GM18498 (cell line): ENCODE data around the gene NBL1.
"Not testable (repeated sequence)": the region's sequence is repeated elsewhere in the genome, so short reads cannot be mapped to it uniquely, and the experiment has no call there.

Experiments
- ATAC-seq: cut with Tn5 transposase; IDR thresholded peaks from one replicate; pipeline ENCODE4 v1.9.1; 2021; ENCODE audit warnings: mild to moderate bottlenecking, moderate library complexity; ENCODE audit not compliant: unreplicated experiment

The NBL1 gene

DNA sequence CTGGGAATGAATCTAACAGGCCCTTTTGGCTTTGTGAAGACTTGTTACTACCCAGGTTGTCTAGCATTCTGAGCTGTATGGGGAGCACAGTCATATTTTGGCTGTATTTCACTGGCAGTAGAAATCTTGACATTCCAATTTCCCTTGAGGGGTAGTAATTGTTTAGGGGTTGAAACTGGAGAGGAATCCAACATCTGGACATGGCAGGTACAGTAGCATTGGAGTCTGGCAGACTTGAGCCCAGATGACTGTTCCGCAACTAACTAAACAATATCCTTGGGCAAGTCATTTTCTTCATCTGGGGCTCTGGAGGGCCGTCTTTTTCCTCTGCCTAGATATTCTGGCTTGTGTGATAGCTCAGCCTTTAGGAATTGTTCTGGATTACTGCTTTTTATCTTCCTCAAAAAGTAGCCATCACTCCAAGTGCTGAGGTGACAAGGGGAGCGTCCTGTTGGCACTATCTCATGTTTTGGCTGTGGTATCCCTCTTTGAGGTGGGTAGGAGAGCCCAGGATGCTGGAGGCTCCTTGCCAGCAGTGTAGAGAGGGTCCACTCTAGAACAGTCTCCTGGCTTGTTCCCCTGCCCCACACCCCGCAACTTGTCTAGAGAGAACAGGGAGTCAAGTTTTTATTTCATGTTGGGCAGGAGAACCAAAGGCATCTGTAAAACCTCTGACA is 22.7 kb upstream of the NBL1 start:
- ATAC-seq, result no peak

DNA sequence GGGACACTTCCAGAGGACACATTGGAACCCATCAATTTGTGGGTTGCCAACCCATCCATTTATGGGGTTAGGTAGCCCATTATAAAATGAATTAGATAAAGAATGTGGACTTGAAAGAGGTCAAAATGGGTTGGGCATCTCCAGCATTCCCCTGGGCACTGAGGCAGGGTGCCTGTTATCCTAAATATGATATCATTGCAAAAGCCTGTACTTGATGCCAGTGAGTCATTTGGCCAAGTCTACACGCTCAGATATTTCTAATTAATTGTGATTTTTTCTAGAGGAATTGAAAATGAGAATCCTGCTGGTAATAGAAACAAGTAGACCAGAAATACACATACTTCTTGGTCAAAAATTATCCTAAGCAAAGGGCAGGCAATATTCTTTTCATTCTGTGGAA is 21.9 kb upstream of the NBL1 start:
- ATAC-seq, result no peak

DNA sequence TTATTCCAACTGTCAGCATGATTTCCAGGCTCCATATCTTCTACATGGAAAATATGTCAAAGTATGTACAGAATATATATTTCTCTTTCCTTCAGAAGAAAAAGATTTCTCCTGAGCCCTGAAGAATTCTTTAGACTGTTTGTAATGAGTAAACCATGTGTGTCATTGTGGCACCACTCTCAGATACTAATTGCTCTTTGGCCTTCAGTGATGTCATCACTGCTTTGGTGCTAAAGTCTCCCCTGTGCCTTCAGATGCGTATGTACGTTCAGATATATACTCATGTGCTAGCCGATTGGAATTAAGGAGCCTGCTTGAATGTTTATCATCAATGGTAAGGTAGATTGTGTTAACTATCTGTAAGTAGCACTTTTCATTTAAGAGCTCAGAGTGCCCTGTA is 20.6 kb upstream of the NBL1 start:
- ATAC-seq, result no peak

DNA sequence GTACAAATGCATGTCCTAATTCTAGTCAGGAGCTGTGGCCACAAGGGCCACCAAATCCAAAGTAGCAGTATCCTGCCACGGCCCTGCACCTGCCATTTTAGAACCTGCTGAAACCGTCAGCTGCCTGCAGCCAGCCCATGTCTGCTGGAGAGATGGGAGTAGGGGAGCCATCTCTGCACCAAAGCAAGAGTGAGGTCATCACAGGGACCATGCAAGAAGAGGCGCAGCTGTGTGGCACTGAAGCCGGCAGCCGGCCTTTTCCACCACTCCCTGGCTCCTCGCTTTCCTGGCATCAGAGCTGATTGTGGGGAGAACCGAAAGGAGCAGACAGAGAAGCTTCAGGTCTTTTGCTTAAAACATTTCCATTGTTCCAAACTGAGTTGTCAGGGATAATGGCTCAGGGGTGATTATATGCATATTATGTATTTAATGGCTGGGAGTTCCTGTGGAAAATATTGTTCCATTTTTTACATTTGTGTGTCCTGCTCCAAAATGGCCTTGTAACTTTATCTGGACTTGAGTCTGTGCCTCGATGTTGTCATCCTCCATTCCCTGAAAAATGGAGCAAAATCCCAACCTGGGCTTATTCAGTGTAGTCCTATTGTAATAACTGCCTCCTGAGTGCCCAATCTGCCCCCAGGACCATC is 18.7 kb upstream of the NBL1 start:
- no peak for ATAC-seq

DNA sequence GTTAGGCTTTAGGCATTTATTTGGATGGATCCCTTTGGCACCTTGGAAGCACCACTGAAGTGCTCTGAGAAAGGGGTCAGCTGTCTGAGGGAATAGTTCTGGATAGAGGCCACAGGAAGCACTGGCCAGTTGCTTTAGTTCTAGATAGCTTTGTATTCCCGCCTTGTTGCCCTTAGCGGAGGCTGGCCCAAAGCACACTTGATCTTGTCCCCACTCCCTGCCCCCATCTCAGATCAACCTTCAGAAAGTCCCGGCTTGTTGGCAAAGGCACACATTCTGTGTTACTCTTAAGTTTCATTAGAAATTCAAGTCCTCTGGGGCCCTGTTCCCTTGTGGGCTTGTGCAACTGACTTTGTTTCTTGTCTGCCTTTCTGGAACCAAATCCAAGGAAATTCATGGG is 15.2 kb upstream of the NBL1 start:
- no peak for ATAC-seq

DNA sequence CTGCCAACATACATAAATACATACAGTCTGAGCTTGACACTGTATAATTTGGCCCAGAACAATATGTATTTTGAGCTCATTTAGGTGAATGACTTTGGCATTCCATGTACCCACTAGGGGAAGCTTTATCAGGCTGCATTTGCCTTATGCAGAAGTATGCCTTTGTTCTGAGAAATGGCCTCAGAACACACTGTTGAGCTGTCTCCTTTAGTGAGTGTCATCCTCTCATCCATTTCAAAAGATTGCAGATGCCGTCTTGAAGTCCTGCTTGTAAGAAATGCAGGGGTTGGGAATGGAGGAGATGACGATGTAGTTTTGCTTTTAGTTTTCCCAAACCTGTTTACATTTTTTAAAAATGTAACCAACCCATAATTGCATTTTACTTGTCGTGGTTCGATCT is 14.8 kb upstream of the NBL1 start:
- ATAC-seq, result no peak

DNA sequence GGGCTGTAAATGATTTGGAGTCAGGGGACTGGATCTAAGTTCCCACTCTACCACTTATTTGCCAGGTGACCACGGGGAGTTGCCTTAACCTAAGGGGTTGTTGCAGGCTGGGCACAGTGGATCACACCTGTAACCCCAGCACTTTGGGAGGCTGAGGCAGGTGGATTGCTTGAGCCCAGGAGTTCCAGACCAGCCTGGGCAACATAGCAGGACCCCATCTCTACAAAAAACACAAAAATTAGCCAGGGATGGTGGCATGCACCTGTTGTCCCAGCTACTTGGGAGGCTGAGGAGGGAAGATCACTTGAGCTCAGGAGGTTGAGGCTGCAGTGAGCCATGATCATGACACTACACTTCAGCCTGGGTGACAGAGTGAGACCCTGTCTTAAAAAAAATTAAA is 13.9 kb upstream of the NBL1 start:
- not testable (repeated sequence) for ATAC-seq

DNA sequence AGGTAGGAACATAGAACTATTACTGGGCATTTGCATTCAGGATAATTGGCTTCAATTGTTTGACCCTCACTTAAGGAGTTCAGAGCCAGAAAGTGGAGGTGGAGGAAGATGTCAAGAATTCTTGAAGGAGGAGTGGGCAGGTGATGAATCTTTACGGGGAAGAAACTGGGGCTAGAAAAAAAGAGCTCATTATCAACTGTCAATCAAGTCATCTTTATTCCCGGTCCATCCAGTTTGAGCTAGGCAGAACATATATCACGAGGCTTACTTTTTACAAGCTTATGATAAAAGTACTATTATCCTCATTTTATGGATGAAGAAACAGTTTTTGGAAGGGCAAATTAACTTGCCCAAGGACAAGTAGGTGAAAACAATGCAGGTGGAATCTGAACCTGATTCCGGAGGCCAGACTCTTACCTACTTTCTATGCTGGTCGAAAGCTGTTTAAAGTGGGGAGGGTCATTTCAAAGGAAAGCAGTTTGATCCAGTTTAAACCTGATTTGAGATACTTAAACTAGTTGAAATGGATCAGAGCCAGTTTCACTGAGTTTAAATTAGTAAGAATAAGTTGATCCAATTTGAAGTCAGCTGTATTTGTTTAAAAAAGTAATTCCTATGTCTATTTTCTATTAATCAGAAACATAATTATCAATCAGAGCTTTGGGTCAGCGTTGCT is 13.3 kb upstream of the NBL1 start:
- ATAC-seq, result no peak

DNA sequence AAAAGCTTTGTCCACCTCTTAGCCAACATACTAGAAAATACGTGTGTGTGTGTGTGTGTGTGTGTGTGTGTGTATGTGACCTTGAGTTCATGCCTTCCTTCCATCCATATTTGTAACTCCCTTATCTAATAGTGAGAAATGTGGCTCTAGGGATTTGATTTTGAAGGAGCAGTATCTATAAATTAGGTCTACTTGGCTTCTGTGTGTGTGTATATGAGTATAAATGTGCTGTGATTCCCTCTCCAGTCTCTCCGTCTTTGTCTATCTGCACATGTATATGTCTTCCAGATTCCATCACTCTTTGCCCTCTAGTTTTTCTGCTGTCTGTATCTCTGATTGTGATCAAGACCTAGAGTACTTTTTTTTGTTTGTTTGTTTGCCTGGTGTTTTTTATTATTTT is 11.9 kb upstream of the NBL1 start:
- ATAC-seq, result no peak

DNA sequence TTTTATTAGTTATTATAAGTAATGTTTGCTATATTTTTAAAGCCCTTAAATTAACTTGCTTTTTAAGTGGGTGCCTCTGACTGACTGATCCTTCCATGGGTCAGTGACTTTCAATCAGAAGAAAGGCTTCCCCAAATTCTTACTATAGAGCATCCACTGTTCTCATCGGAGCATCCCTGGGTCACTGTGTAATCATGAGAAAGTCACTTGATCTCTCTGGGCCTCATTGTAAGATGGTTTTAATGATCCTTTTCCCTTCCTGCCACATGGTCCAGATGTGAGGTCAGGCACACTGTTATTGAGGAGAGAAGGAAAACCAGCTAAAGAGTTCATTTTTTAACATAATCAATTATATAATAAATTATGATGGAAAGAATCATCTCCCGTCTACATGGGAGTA is 11.0 kb upstream of the NBL1 start:
- ATAC-seq, result no peak

DNA sequence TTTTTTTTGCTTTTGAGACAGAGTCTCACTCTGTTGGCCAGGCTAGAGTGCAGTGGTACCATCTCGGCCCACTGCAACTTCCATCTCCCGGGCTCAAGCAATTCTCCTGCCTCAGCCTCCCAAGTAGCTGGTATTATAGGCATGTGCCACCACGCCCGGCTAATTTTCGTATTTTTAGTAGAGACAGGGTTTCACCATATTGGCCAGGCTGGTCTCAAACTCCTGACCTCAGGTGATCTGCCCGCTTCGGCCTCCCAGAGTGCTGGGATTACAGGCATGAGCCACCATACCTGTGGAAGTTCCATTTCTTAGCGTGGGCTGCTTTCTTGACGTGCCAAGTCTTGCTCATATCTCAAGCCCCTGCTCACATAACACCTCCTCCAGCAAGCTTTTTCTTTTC is 9.0 kb upstream of the NBL1 start:
- ATAC-seq, result not testable (repeated sequence)

DNA sequence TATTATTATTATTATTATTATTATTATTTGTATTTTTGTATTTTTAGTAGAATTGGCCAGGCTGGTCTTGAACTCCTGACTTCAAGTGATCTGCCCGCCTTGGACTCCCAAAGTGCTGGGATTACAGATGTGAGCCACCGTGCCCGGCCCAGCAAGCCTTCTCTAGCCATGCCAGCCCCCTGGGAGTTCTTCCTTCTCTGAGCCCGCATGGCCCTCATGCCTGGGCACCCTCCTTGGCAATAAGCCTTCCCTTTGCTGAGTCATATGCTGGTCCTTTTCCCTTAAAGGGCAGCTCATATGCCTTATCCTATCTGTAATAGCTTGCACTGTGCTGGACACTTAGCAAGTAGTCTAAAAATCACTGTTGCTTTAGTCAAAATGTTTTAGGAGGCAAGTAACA is 8.5 kb upstream of the NBL1 start:
- ATAC-seq, result no peak

DNA sequence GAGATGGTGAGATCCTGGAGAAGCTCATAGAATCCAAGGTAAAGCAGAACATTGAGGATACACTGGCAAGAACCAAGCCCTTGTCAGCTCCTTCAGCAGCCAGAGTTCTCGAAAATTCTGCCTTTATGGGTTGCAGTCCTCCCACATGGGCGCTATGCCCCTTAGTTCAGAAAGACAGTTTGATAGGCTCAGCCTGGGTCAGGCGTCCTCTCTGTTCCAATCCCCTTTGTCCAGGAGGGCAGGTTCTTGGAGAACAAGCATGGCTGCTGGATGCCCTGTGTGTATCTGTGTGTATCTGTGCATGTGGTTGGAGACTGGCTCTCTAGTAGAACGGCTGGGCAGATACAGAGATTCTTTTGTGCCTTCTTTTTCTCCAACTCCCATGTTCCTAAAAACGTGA is 8.0 kb upstream of the NBL1 start:
- ATAC-seq, result no peak

DNA sequence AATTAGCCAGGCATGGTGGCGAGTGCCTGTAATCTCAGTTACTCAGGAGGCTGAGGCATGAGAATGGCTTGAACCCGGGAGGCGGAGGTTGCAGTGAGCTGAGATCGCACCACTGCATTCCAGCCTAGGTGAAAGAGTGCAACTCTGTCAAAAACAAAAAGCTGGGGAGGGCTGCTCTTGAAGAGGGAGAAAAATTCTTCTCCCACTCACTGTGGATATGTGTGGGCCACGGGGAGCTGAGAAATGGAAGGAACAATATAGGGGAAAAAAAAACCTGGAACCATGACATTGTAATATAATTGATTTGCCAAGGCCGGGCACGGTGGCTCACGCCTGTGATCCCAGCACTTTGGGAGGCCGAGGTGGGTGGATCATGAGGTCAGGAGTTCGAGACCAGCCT is 7.4 kb upstream of the NBL1 start:
- ATAC-seq, result not testable (repeated sequence)

DNA sequence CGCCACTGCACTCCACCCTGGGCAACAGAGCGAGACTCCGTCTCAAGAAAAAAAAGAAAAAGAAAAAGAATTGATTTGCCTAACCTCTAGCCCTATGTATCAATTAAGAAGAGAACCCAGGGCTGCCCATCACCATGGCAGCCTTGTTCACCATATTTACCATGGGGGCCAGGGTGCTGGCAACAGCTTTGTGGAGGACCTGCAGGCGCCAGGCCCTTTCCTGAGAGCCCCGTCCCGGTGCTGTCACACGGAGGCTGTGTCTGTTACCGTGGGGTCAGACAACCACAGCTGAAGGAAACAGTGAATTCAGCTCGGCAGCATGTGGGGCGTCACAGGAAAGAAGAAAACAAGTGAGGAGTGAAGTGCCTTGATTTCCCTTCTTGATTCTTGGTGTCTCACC is 6.5 kb upstream of the NBL1 start:
- ATAC-seq, result no peak

DNA sequence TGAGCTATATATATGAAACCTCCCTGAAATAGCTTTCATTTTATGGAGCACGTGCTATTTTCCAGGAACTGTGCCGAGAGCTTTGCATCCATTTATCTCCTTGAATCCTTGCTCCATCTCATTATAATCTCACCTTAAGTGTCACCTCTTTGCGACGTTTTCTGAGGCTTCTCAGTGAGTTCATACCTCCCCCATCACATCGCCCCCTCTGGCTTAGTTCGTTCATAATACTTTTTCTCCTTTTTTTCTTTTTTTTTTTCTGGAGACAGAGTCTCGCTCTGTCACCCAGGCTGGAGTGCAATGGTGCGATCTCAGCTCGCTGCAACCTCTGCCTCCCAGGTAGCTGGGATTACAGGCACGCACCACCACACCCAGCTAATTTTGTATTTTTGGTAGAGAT is 4.9 kb upstream of the NBL1 start:
- ATAC-seq, result not testable (repeated sequence)

DNA sequence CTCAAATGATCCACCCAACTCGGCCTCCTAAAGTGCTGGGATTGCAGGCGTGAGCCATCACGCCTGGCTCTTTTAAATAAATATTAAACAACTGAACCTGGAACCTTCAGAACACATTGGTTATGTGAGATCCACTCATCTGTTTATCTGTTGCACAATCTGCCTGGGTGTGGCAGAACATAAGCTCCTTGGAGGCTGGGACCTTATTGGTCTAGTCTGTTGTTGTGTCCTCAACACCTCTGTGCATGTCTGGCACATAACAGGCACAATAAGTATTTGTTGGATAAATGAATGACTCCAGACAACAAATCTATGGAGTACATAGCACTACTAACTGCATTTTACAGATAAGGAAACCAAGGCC is 4.1 kb upstream of the NBL1 start:
- ATAC-seq, result no peak

DNA sequence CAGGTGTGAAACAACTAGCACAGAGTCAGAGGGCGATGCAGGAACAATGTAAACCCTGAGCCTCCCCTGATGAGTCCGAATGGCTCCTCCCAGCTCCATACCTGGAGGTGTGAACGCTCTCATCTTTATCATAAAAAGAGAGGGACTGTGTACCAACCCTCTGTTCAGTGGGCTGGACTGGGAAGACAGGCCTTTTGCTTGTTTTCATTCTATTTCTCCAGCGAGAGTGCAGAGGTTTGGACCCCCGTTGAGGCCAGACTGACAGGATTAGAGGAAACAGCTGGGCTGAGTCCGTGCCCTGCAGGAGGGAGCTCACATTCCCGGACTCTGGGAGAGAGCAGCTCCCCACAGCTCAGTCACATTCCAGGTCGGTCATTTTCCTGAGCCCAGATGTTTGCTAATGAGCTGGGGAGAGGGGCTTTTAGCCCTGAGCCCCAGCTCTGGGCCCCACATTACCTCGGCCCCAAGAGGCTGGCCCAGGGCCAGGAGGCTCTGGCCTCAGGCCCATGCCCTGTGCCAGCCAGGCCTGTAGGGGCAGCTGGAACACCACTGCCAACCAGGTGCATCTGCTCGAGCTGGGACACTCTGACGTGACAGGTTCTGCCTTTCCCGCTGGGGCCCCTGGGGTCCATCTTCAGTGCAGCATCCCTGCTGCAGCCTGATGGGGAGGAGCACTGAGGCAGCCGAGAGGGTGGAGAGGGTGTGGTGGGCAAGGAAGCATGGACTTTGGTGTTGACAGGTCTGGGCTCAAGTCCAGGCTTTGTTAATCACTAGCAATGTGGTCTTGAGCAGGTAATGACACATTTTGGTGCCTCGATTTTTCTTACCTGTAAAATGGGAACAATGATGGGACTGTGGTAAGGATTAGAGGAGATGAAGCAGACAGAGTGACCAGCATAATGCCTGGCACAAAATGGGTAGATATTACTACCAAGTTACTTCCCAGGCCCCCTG is 3.5 kb upstream of the NBL1 start:
- no peak for ATAC-seq

DNA sequence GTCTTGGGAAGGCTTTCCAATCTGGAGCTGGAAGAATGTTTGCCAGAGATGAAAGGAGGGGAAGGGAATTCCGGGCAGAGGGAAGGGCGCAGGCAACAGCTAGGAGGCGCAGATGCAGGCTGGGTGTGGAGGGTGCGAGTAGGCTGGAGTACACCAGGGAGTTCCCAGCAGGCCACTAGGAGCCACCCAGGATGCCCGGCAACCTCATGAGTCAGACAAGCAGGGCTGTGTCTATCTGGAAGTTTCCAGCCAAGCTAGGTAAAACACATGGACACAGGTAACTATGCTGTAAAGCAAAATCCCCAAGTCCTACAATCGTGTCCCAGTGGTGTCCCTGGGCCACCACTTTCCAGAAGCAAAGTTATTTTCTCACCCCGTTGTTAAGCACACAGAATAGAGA is 990 bp upstream of the NBL1 start:
- no peak for ATAC-seq

DNA sequence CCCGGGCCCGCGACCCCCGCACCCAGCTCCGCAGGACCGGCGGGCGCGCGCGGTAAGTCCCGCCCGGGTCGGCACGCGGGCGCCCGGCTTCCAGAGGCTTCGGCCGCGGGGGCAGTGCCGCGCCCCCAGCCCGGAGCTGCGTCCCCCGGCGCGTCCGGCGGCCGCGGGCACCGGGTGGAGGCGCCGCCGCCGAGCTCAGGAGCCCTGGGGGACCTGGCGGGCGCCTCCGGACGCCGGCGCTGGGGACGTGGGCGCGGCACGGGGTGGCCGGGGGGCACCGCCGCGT is 227 bp downstream of the NBL1 start:
- ATAC-seq, result no peak

DNA sequence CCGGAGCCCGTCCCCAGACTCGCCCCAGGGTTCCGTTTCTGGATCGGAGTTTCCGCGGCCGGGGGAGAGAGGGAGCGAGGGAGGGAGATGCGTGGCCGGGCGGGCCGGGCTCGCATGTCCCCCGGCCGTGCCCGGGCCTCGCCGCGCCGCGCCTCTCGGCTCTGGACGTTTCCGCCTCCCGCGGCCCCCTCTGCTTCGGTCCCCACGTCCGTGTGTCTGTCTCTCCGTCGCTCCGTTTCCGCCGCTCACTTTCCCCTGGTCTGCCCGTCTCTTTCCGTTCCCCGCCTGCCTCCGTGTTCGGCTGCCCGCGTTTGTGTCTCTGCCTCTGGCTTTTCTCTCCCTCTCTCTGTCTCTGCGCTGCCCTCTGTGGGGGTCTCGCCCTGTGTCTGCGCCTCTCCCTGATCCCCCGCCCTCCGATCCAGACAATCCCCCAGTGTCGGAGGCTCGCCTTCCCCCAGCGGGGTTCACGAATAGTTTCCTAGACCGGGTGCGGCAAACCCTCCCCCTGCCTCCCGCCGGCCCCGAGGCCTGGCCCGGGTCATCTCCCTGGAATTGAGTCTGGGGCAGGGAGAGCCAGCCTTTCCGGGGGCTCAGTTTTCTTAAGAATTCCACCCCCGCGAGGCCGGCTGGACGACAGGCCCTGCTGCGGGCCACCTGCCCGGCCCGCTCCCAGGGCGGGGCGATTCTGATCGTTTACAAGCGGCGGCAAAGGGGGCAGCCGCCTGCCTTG is 735 bp downstream of the NBL1 start:
- no peak for ATAC-seq
